Umbilical cord (tissue), 2 donors: ENCODE results near the gene SPATA2L. TPM values are rescaled to one million over a fixed set of nuclear protein-coding genes. Genes with fewer than 3 reads are reported as not detected.

Source experiments
- DNase-seq: peaks from one replicate; pipeline ENCODE4 v3.0.0-alpha.2; 2015; ENCODE audit warnings: low spot score
- total RNA-seq: library from RNA; depleted of rRNA; stranded (reverse); fragments of >200 nt; gene quantifications from one replicate; pipeline ENCODE4 v1.2.3, GENCODE V29; 2014; ENCODE audit warnings: low replicate concordance; ENCODE audit not compliant: insufficient read depth

Gene SPATA2L
- total RNA-seq, 1 donor from 2014 or later: 12.5 TPM

- DNase-seq: no peak
These were observed 44.9 kb downstream of the SPATA2L start for GRCh38 chr16:89656435-89657121.

DNA sequence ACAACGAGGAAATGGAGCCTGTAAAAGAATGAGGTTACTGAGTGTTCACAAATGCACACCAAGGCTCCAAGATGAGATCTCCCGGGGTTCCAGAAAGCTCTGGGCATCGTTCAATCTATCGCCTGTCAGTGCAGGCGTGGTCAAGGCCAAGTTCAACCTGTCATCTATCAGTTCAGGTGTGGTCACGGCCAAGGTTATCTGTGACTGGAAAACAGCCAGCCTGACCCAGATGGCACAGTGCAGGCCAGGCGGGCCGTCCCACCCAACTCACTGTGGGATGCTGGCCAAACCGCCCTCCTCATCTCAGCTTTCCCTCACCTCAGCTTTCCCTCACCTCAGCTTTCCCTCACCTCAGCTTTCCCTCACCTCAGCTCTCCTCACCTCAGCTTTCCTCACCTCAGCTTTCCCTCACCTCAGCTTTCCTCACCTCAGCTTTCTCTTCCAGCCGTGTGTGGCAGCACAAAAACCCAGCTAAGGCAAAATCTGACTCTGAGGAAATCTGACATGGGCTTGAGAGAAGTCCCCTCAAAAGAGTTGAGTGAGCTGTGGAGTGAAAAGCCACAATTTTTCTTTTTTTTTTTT, 46.4 kb downstream of the SPATA2L start:
- no peak for DNase-seq

GRCh38 chr16:89653656-89654295, 47.7 kb downstream of the SPATA2L start:
- DNase-seq: no peak

DNA sequence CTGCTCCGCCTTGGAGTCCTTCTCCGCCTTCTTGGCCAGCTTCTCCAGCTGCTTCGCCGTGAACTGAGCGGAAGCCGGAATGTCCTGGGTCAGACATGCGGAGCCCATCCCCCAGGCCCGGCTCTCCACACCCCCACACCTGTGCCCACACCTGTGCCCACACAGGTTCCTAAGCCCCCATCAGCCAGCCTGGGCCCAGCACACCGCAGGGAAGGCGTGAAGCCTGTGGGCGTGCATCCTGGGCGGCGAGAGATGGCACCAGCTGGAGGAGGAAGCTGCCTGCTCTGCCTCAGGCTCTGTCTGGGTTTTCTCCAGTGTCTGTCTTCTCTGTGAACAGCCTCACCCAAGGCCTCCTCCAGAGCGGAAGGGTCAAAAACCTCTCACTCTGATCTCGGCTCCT, 49.9 kb downstream of the SPATA2L start:
- DNase-seq: no peak

DNA sequence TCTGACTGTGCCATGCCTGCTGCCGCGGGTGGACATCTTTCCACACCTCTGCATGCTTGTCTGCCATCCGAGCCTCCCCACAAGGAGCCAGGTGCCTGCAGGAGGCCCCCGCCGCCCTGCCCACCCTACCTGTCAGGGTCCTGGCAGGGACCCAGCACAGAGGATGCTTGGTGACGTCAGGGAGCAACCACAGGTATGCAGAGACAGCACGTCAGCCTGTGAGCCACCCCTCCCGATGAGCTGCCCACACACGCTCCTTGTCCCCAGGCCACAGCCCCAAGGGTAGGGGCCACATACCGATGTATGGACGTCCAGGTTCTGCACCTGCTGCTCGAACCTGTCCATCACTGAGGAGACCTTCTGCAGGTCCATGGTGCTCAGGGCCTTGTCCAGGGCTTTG, 54.6 kb downstream of the SPATA2L start:
- no peak for DNase-seq

Other genes with a start within 250 kb of the SPATA2L start
- 43.8 TPM for gene ANKRD11, start 211.1 kb downstream of the SPATA2L start, total RNA-seq
- 121 TPM for gene SPG7, start 193.3 kb downstream of the SPATA2L start, total RNA-seq
- gene RPL13, start 141.0 kb downstream of the SPATA2L start, total RNA-seq: 2,788 TPM
- not detected for gene CPNE7, start 125.9 kb downstream of the SPATA2L start, total RNA-seq
- gene DPEP1, start 88.1 kb downstream of the SPATA2L start, total RNA-seq: 5.5 TPM
- 43.6 TPM for gene CHMP1A, start 44.0 kb downstream of the SPATA2L start, total RNA-seq
- 1.9 TPM for gene SPATA33, start 43.9 kb downstream of the SPATA2L start, total RNA-seq
- gene CDK10, start 15.0 kb downstream of the SPATA2L start, total RNA-seq: 35.4 TPM
- 9.1 TPM for gene VPS9D1, start 19.2 kb upstream of the SPATA2L start, total RNA-seq
- gene ZNF276, start 19.8 kb upstream of the SPATA2L start, total RNA-seq: 14.9 TPM
- gene FANCA, start 114.9 kb upstream of the SPATA2L start, total RNA-seq: 34.7 TPM
- 2.2 TPM for gene SPIRE2, start 126.8 kb upstream of the SPATA2L start, total RNA-seq
- gene TCF25, start 171.9 kb upstream of the SPATA2L start, total RNA-seq: 121 TPM
- gene MC1R, start 217.2 kb upstream of the SPATA2L start, total RNA-seq: 4.3 TPM
- gene TUBB3, start 221.6 kb upstream of the SPATA2L start, total RNA-seq: 63.3 TPM
- 58.7 TPM for gene DEF8, start 247.1 kb upstream of the SPATA2L start, total RNA-seq